GM18868 (cell line): ENCODE results near the gene LUM.

Experiments used
- ATAC-seq: cut with Tn5 transposase; IDR thresholded peaks from one replicate; pipeline ENCODE4 v1.9.1; 2021; ENCODE audit warnings: mild to moderate bottlenecking, moderate library complexity; ENCODE audit not compliant: unreplicated experiment

The LUM gene

GRCh38 chr12:91111366-91112325 lies at the start of gene LUM:
Gene LUM, minus strand, starts transcription at chr12:91111494. Its CDS starts 2,515 bp downstream, at chr12:91108979.
- no peak for ATAC-seq

GRCh38 chr12:91161009-91161408 lies 49.7 kb upstream of the LUM start:
- no peak for ATAC-seq

GRCh38 chr12:91155990-91156389 lies 44.7 kb upstream of the LUM start:
- ATAC-seq: no peak

- no peak for ATAC-seq
These were observed 42.8 kb upstream of the LUM start for GRCh38 chr12:91154131-91154530.

GRCh38 chr12:91144053-91144452 lies 32.8 kb upstream of the LUM start:
- ATAC-seq: no peak

GRCh38 chr12:91143206-91143605 lies 31.9 kb upstream of the LUM start:
- no peak for ATAC-seq

- ATAC-seq: no peak
These were observed 30.9 kb upstream of the LUM start for GRCh38 chr12:91142221-91142631.

GRCh38 chr12:91140026-91140931 lies 29.0 kb upstream of the LUM start:
- ATAC-seq: no peak

GRCh38 chr12:91139286-91139685 lies 28.0 kb upstream of the LUM start:
- no peak for ATAC-seq

GRCh38 chr12:91138337-91138920 lies 27.1 kb upstream of the LUM start:
- ATAC-seq: no peak

GRCh38 chr12:91133871-91134270 lies 22.6 kb upstream of the LUM start:
- no peak for ATAC-seq

GRCh38 chr12:91129662-91130362 lies 18.5 kb upstream of the LUM start:
- no peak for ATAC-seq

- no peak for ATAC-seq
These were observed 16.5 kb upstream of the LUM start for GRCh38 chr12:91127751-91128150.

- no peak for ATAC-seq
These were observed 16.0 kb upstream of the LUM start for GRCh38 chr12:91127306-91127705.

GRCh38 chr12:91126516-91126915 lies 15.2 kb upstream of the LUM start:
- no peak for ATAC-seq

GRCh38 chr12:91123236-91123916 lies 12.1 kb upstream of the LUM start:
- no peak for ATAC-seq

GRCh38 chr12:91120781-91121180 lies 9.5 kb upstream of the LUM start:
- no peak for ATAC-seq

- ATAC-seq: no peak
These were observed 7.8 kb upstream of the LUM start for GRCh38 chr12:91119089-91119488.

- ATAC-seq: no peak
These were observed 2.3 kb upstream of the LUM start for GRCh38 chr12:91113621-91114020.

- no peak for ATAC-seq
These were observed 876 bp downstream of the LUM start for GRCh38 chr12:91110311-91110924.
